GM12878 (cell line): ENCODE measurements around the gene NFILZ. TPM values are rescaled to one million over a fixed set of nuclear protein-coding genes. Genes with fewer than 3 reads are reported as not detected.

Experiments used
- ATAC-seq: fragments of 200-7000 bp; cut with Tn5 transposase; 3 replicates; pipeline ENCODE4 v1.9.1; 2020; ENCODE audit warnings: mild to moderate bottlenecking, moderate library complexity
- BruUV-seq: library from RNA; stranded (reverse); fragments of 400-500 nt; replicated peaks from 2 replicates; lab custom pipeline; 2021; lab: Mats Ljungman, UMichigan
- CTCF ChIA-PET: fragments of 300-600 bp; sonication (Branson Sonifier 250); formaldehyde crosslinking; extraction: SDS; loops from one replicate; lab custom pipeline; 2021; ENCODE audit warnings: inconsistent platforms; lab: Yijun Ruan, JAX
- POLR2A ChIA-PET: fragments of 350-600 bp; formaldehyde crosslinking; extraction: SDS; loops from one replicate; lab custom pipeline; 2021; ENCODE audit warnings: inconsistent platforms; lab: Charles Lee
- RAD21 ChIA-PET: fragments of 300-600 bp; sonication (Branson Sonifier 250); formaldehyde crosslinking; loops from one replicate; lab custom pipeline; 2023; ENCODE audit warnings: antibody characterized with exemption; ENCODE audit not compliant: unreplicated experiment; lab: Charles Lee
- SMC1A ChIA-PET: fragments of 300-600 bp; sonication (Branson Sonifier 250); formaldehyde crosslinking; loops from one replicate; lab custom pipeline; 2023; ENCODE audit not compliant: unreplicated experiment, uncharacterized antibody; lab: Charles Lee
- DNase-seq: peaks from one replicate; pipeline ENCODE4 v3.0.0-alpha.2; 2011; ENCODE audit warnings: low read depth, low spot score
- FAIRE-seq: peaks from 3 replicates; lab custom pipeline; 2011; peaks lifted over from hg19 to GRCh38; lab: Jason Lieb, UNC
- H2AFZ ChIP-seq: 2 replicates; pipeline ENCODE4 v1.6.0; 2011; ENCODE audit warnings: low read depth, low read length, control low read depth; ENCODE audit not compliant: control insufficient read depth
- H3K27ac ChIP-seq: 2 replicates; pipeline ENCODE4 v1.5.1; 2011; ENCODE audit warnings: control low read depth; ENCODE audit not compliant: control insufficient read depth, insufficient read depth
- H3K27me3 ChIP-seq, 2 experiments: replicated peaks in 1 of 2; 2 replicates each; pipeline versions ENCODE4 v1.6.0 to v1.6.1; 2011; ENCODE audit warnings: low read length in 1 of 2; ENCODE audit not compliant: control insufficient read depth in 2 of 2, insufficient read depth in 2 of 2
- H3K36me3 ChIP-seq, 2 experiments: 2 replicates each; pipeline ENCODE4 v1.5.1; 2011; ENCODE audit warnings: low read length in 1 of 2; ENCODE audit not compliant: control insufficient read depth in 2 of 2, insufficient read depth in 2 of 2
- H3K4me1 ChIP-seq: 2 replicates; pipeline ENCODE4 v1.6.1; 2011; ENCODE audit warnings: mild to moderate bottlenecking, low read length, moderate library complexity, mixed read lengths; ENCODE audit not compliant: control insufficient read depth, insufficient read depth
- H3K4me2 ChIP-seq: 2 replicates; pipeline ENCODE4 v1.6.0; 2011; ENCODE audit warnings: control low read depth; ENCODE audit not compliant: control insufficient read depth, insufficient read depth
- H3K4me3 ChIP-seq: fragments of 200-600 bp; sonication (generic); 2 replicates; pipeline ENCODE4 v1.5.1; 2016
- H3K79me2 ChIP-seq: 2 replicates; pipeline ENCODE4 v1.6.0; 2011; ENCODE audit warnings: low read length; ENCODE audit not compliant: control insufficient read depth, insufficient read depth
- H3K9ac ChIP-seq: 2 replicates; pipeline ENCODE4 v1.8.0; 2011; ENCODE audit warnings: low read length, control low read depth, mixed read lengths; ENCODE audit not compliant: control insufficient read depth, insufficient read depth
- H3K9me3 ChIP-seq: replicated peaks from 3 replicates; pipeline ENCODE4 v1.5.1; 2011; ENCODE audit warnings: mild to moderate bottlenecking, low read length; ENCODE audit not compliant: control insufficient read depth, insufficient read depth
- H4K20me1 ChIP-seq: 2 replicates; pipeline ENCODE4 v1.6.0; 2011; ENCODE audit not compliant: control insufficient read depth, insufficient read depth
- BHLHE40 ChIP-seq, 2 experiments: fragments of 450-650 bp in 1 of 2; IDR thresholded peaks; 2 replicates each; pipeline ENCODE4 v1.6.1; 2011 to 2017; ENCODE audit warnings: low read depth in 2 of 2, borderline replicate concordance in 1 of 2, improper control_type of control experiment in 1 of 2, low read length in 1 of 2, mild to moderate bottlenecking in 1 of 2
- CEBPB ChIP-seq, 2 experiments: fragments of 150-350 bp in 1 of 2; IDR thresholded peaks; 2 replicates each; pipeline ENCODE4 v1.6.1; 2012 to 2014; ENCODE audit warnings: low read depth in 2 of 2, low read length in 2 of 2, borderline replicate concordance in 1 of 2, inconsistent platforms in 1 of 2
- FOXK2 ChIP-seq: fragments of 450-650 bp; IDR thresholded peaks from 2 replicates; pipeline ENCODE4 v1.6.1; 2017; ENCODE audit warnings: mild to moderate bottlenecking, moderate library complexity
- KLF5 ChIP-seq: fragments of 450-650 bp; IDR thresholded peaks from 2 replicates; pipeline ENCODE4 v1.6.1; 2014; ENCODE audit warnings: mild to moderate bottlenecking; ENCODE audit not compliant: partially characterized antibody
- NR2C2 ChIP-seq: IDR thresholded peaks from 2 replicates; pipeline ENCODE4 v1.6.1; 2011; ENCODE audit warnings: borderline replicate concordance, low read depth; ENCODE audit not compliant: control insufficient read depth, insufficient read length
- PBX3 ChIP-seq: IDR thresholded peaks from 2 replicates; pipeline ENCODE4 v1.6.1; 2011; ENCODE audit warnings: mild to moderate bottlenecking, low read depth, low read length, moderate library complexity; ENCODE audit not compliant: insufficient replicate concordance
- SMAD1 ChIP-seq: fragments of 450-650 bp; IDR thresholded peaks from 2 replicates; pipeline ENCODE4 v1.6.1; 2018; ENCODE audit warnings: mild to moderate bottlenecking, low read depth; ENCODE audit not compliant: partially characterized antibody
- ZNF622 ChIP-seq: fragments of 450-650 bp; IDR thresholded peaks from 2 replicates; pipeline ENCODE4 v1.6.1; 2017; ENCODE audit warnings: mild to moderate bottlenecking, inconsistent platforms
- WGBS: methylation state at CpG from one replicate; pipeline ENCODE4 v1.1.6; 2016; ENCODE audit warnings: low lambda C conversion rate; ENCODE audit not compliant: insufficient replicate concordance, insufficient coverage; ENCODE audit errors: missing lambda C conversion rate; 5-methylcytosine and 5-hydroxymethylcytosine counted together
- in situ Hi-C: fragments of 300-500 bp; cut with MboI; formaldehyde crosslinking; loops from 9 replicates; pipeline ENCODE4 v1.14.3; 2018; ENCODE audit warnings: mixed read lengths
- intact Hi-C: fragments of 100-400 bp; cut with micrococcal nuclease; formaldehyde crosslinking; loops from one replicate; pipeline ENCODE4 v1.14.2; 2022; ENCODE audit not compliant: unreplicated experiment
- polyA plus RNA-seq, 11 experiments: library from polyadenylated mRNA; depleted of rRNA in 4 of 11; unstranded in 6 of 11; stranded (reverse) in 5 of 11; fragments of >200 nt; fragmentation: Nextera tagmentation in 4 of 11; fragmentation: Illumina TruSeq in 1 of 11; extraction: Ambion mirVana in 4 of 11; extraction: Trizol in 1 of 11; gene quantifications; 1 replicate in 1 of 11; 2 replicates in 10 of 11; pipeline versions ENCODE4 v1.2.1 to v1.2.3, GENCODE V29; 2011 to 2016; ENCODE audit warnings: inconsistent platforms in 2 of 11, missing spikeins in 2 of 11, low read depth in 1 of 11
- total RNA-seq, 4 experiments: library from RNA; depleted of rRNA in 3 of 4; stranded (reverse); fragments of >200 nt in 3 of 4; fragmentation: Illumina TruSeq in 1 of 4; extraction: Trizol in 1 of 4; gene quantifications; 2 replicates each; pipeline versions ENCODE4 v1.2.1 to v1.2.3, GENCODE V29; 2013 to 2021
- TF ChIP-seq, protein P1 (sequence below): IDR thresholded peaks from 2 replicates; pipeline ENCODE4 v1.6.1; 2011; ENCODE audit warnings: low read depth, low read length, improper control_type of control experiment, borderline replicate concordance

NFILZ gene
- total and polyA plus RNA-seq, 10 of the 15 experiments (the other 5 are each of a cell fraction or from before 2014, with no cell fraction given) = not detected

GRCh38 chr19:8638078-8638619, 7.7 kb downstream of the NFILZ start:
- Histone ChIP-seq H4K20me1 (no peaks in the 10 kb centered on the region), H3K79me2 (no peaks in the 10 kb centered on the region), H3K36me3 (no peaks in the 10 kb centered on the region), H2AFZ (no peak overlapping the region), H3K9ac (no peak overlapping the region), H3K4me2 (no peak overlapping the region), H3K27ac (no peak overlapping the region), H3K9me3 (no peaks in the 10 kb centered on the region; the same call in 2 of the 3 replicates), H3K27me3 (no peaks in the 10 kb centered on the region), H3K4me1 (no peaks in the 10 kb centered on the region), H3K4me3 (no peak overlapping the region)
- POLR2A ChIA-PET = no interaction called here
- BruUV-seq = no TSS peak
- in situ Hi-C loops = no loop called here
- intact Hi-C loops = no loop called here
- WGBS = 21% methylated on average over 21 of the region's 21 CpGs
- SMC1A ChIA-PET = no interaction called here
- RAD21 ChIA-PET = no interaction called here
- TF ChIP-seq KLF5 (no peak), BHLHE40 (IDR thresholded peaks at IDR 0.05; ENCODE audit: borderline replicate concordance in 1 of 2, low read depth in 2 of 2, low read length in 1 of 2) (peak in 1 of 2 experiments; percentile 35; a peak in 2 of 4 replicates)
- ATAC-seq (no peak), FAIRE-seq (no peak), DNase-seq (no peak)
- CTCF ChIA-PET = no interaction called here

GRCh38 chr19:8639821-8640401, 9.5 kb downstream of the NFILZ start:
- RAD21 ChIA-PET = no interaction called here
- DNase-seq (no peak), FAIRE-seq (no peak), ATAC-seq (no peak)
- Histone ChIP-seq H2AFZ (no peak overlapping the region), H3K36me3 (no peaks in the 10 kb centered on the region), H3K4me2 (no peak overlapping the region), H3K27ac (no peak overlapping the region), H3K9me3 (no peaks in the 10 kb centered on the region; the same call in 2 of the 3 replicates), H4K20me1 (no peaks in the 10 kb centered on the region), H3K4me3 (no peak overlapping the region), H3K4me1 (no peaks in the 10 kb centered on the region), H3K79me2 (no peaks in the 10 kb centered on the region), H3K9ac (no peak overlapping the region), H3K27me3 (no peaks in the 10 kb centered on the region)
- in situ Hi-C loops (no loop called here), intact Hi-C loops (no loop called here)
- no TSS peak for BruUV-seq
- SMC1A ChIA-PET = no interaction called here
- POLR2A ChIA-PET = no interaction called here
- no peak for TF ChIP-seq FOXK2
- no peak for TF ChIP-seq SMAD1
- TF ChIP-seq PBX3 = no peak
- no peak for TF ChIP-seq ZNF622
- TF ChIP-seq, protein P1, sequence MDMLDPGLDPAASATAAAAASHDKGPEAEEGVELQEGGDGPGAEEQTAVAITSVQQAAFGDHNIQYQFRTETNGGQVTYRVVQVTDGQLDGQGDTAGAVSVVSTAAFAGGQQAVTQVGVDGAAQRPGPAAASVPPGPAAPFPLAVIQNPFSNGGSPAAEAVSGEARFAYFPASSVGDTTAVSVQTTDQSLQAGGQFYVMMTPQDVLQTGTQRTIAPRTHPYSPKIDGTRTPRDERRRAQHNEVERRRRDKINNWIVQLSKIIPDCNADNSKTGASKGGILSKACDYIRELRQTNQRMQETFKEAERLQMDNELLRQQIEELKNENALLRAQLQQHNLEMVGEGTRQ = no peak
- no peak for TF ChIP-seq NR2C2
- TF ChIP-seq CEBPB (IDR thresholded peaks at IDR 0.05; ENCODE audit: borderline replicate concordance in 1 of 2, low read depth in 2 of 2, low read length in 2 of 2) = no peak
- CTCF ChIA-PET = no interaction called here
- 56% methylated on average over 8 of the region's 8 CpGs for WGBS
